PC-9 (cell line): Measurements from ENCODE around the gene TENT4A. TPM values are rescaled to one million over a fixed set of nuclear protein-coding genes. Genes with fewer than 3 reads are reported as not detected.

Experiments used
- BruUV-seq: library from RNA; stranded (reverse); fragments of 400-500 nt; replicated peaks from 2 replicates; lab custom pipeline; 2021; lab: Mats Ljungman, UMichigan
- CTCF ChIA-PET: fragments of 300-600 bp; sonication (Branson Sonifier 250); formaldehyde crosslinking; loops from one replicate; lab custom pipeline; 2022; ENCODE audit warnings: antibody characterized with exemption; lab: Charles Lee
- POLR2A ChIA-PET: fragments of 300-600 bp; sonication (Branson Sonifier 250); formaldehyde crosslinking; loops from one replicate; lab custom pipeline; 2022; ENCODE audit warnings: antibody characterized with exemption; ENCODE audit not compliant: unreplicated experiment; lab: Charles Lee
- DNase-seq, 2 experiments: peaks; one replicate each; pipeline versions ENCODE4 v3.0.0 to v3.0.0-alpha.2; 2015 to 2022; ENCODE audit warnings: mixed read lengths in 1 of 2
- H2AFZ ChIP-seq: fragments of 200-600 bp; sonication (generic); 2 replicates; pipeline ENCODE4 v1.8.1; 2017; ENCODE audit warnings: antibody characterized with exemption
- H3F3A ChIP-seq: fragments of 200-600 bp; sonication (generic); 2 replicates; pipeline ENCODE4 v1.8.1; 2017; ENCODE audit warnings: antibody characterized with exemption, mild to moderate bottlenecking, low read depth; ENCODE audit not compliant: insufficient read depth
- H3K27ac ChIP-seq: fragments of 200-600 bp; sonication (generic); 2 replicates; pipeline ENCODE4 v1.6.1; 2016; ENCODE audit warnings: mixed run types
- H3K27me3 ChIP-seq: fragments of 200-600 bp; sonication (generic); 2 replicates; pipeline ENCODE4 v1.6.1; 2016; ENCODE audit warnings: low read depth, mixed run types; ENCODE audit not compliant: insufficient read depth
- H3K36me3 ChIP-seq: fragments of 200-600 bp; sonication (generic); 2 replicates; pipeline ENCODE4 v1.6.1; 2016; ENCODE audit warnings: low read depth, mixed run types
- H3K4me1 ChIP-seq: fragments of 200-600 bp; sonication (generic); replicated peaks from 2 replicates; pipeline ENCODE4 v1.6.1; 2016; ENCODE audit warnings: mixed run types; ENCODE audit not compliant: insufficient read depth
- H3K4me2 ChIP-seq: fragments of 200-600 bp; sonication (generic); 2 replicates; pipeline ENCODE4 v1.6.1; 2017; ENCODE audit warnings: mixed run types
- H3K4me3 ChIP-seq: fragments of 200-600 bp; sonication (generic); 2 replicates; pipeline ENCODE4 v1.6.1; 2016; ENCODE audit warnings: mixed run types
- H3K79me2 ChIP-seq: fragments of 200-600 bp; sonication (generic); 2 replicates; pipeline ENCODE4 v1.6.1; 2017; ENCODE audit warnings: low read depth, mixed run types
- H3K9me2 ChIP-seq: fragments of 200-600 bp; sonication (generic); 2 replicates; pipeline ENCODE4 v1.8.1; 2017; ENCODE audit warnings: mild to moderate bottlenecking; ENCODE audit not compliant: insufficient read depth
- H3K9me3 ChIP-seq: fragments of 200-600 bp; sonication (generic); 2 replicates; pipeline ENCODE4 v1.8.1; 2016; ENCODE audit warnings: low read depth; ENCODE audit not compliant: insufficient read depth
- H4K20me1 ChIP-seq: fragments of 200-600 bp; sonication (generic); 2 replicates; pipeline ENCODE4 v1.8.1; 2017; ENCODE audit not compliant: insufficient read depth
- EZH2 ChIP-seq: fragments of 200-600 bp; sonication (generic); IDR thresholded peaks from 2 replicates; pipeline ENCODE4 v1.8.0; 2017; ENCODE audit warnings: antibody characterized with exemption, low read depth
- intact Hi-C: fragments of 100-400 bp; cut with micrococcal nuclease; formaldehyde crosslinking; loops from one replicate; pipeline ENCODE4 v1.10.0; 2022; ENCODE audit not compliant: unreplicated experiment
- total RNA-seq: library from RNA; stranded (reverse); gene quantifications from 2 replicates; pipeline ENCODE4 v1.2.3, GENCODE V29; 2021
- TF ChIP-seq, protein P1 (sequence below): fragments of 200-600 bp; sonication (generic); conservative IDR thresholded peaks from 2 replicates; pipeline ENCODE4 v1.6.1; 2017; ENCODE audit warnings: mixed run types, antibody characterized with exemption, mild to moderate bottlenecking, moderate library complexity

The TENT4A gene
- total RNA-seq, 1 experiment from 2014 or later, result 84.8 TPM

DNA sequence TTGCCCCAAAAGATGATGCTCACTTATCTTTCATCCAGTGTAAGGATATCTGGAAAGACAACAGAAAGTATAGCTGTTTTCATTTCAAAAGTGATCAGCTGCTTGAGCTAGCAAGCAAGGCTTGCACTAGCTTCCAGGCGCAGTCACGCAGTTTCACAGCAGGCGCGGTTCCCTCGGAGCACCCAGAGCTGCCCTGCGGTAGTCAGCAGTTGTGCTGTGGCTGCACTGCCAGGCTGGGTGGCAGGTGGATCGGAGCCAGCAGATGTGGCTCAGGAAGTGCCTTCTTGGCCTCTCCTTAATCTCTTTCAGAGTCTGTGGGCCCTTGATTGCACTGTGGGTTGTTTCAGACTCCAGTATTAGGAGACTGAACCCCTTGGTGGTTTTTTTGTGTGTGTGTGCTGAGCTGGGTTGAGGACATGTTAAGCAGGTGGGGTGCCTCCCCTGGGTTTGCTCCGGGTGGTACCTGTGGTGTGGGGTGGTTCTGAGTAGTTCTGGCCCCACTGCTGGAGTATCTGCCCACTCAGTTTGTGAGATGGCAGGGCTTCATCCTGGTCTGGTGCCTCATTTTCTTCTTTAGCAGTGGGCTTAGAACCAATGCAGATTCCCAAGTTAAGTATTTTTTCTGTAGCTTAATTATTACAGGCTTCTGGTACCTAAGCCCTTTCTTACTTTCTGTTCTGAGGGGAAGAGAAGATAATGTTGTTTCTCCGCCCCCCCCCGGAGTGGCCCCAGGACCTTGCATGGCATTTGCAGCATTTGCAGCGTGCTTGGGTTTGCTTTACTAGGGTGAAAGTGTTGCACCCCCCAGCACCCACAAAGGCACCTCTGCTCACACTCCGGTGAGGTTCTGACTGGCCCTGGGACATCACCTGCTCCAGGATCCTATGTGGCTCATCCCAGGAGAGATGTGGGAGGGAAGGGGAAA, 16.4 kb downstream of the TENT4A start:
- Histone ChIP-seq H3K4me3 (no peak overlapping the region), H3K9me2 (no peaks in the 10 kb centered on the region), H4K20me1 (peaks cover 92% of the 10 kb centered on the region), H3K27me3 (no peaks in the 10 kb centered on the region), H3K9me3 (no peaks in the 10 kb centered on the region), H3K4me1 (no peaks in the 10 kb centered on the region), H3K27ac (no peak overlapping the region), H3K36me3 (no peaks in the 10 kb centered on the region), H3K79me2 (peaks cover 100% of the 10 kb centered on the region), H3F3A (no peaks in the 10 kb centered on the region), H3K4me2 (no peak overlapping the region), H2AFZ (no peak overlapping the region)
- TF ChIP-seq EZH2, result no peak
- TF ChIP-seq, protein P1, sequence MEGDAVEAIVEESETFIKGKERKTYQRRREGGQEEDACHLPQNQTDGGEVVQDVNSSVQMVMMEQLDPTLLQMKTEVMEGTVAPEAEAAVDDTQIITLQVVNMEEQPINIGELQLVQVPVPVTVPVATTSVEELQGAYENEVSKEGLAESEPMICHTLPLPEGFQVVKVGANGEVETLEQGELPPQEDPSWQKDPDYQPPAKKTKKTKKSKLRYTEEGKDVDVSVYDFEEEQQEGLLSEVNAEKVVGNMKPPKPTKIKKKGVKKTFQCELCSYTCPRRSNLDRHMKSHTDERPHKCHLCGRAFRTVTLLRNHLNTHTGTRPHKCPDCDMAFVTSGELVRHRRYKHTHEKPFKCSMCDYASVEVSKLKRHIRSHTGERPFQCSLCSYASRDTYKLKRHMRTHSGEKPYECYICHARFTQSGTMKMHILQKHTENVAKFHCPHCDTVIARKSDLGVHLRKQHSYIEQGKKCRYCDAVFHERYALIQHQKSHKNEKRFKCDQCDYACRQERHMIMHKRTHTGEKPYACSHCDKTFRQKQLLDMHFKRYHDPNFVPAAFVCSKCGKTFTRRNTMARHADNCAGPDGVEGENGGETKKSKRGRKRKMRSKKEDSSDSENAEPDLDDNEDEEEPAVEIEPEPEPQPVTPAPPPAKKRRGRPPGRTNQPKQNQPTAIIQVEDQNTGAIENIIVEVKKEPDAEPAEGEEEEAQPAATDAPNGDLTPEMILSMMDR, result no peak
- intact Hi-C loops, result no loop called here
- ChIA-PET POLR2A (no interaction called here), CTCF (no interaction called here)
- no peak for DNase-seq
- BruUV-seq, result no TSS peak

DNA sequence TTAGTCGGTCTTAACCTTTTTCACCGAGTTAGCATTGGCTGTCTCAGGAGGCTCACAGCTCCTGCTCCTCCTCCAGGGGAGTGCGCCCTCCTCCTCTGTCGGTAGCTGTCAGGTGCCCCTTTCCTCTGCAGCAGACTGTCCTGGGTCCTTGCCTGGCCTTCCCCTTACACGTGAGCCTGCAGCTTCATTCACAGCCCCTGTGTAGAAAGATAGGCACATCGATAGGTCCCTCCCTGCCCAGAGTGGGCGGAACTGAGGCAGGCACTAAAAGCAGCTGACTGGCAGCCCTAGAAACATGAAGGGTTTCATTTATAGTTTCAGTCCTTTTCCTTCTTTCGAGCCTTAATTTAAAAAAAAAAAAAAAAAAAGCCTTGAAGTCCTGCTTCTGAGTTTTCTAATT, 17.2 kb downstream of the TENT4A start:
- DNase-seq, result no peak
- Histone ChIP-seq H3K79me2 (peaks cover 100% of the 10 kb centered on the region), H3K9me3 (no peaks in the 10 kb centered on the region), H3F3A (no peaks in the 10 kb centered on the region), H3K4me3 (no peak overlapping the region), H3K27me3 (no peaks in the 10 kb centered on the region), H3K4me1 (no peaks in the 10 kb centered on the region), H3K9me2 (no peaks in the 10 kb centered on the region), H3K4me2 (no peak overlapping the region), H3K36me3 (no peaks in the 10 kb centered on the region), H2AFZ (no peak overlapping the region), H3K27ac (no peak overlapping the region), H4K20me1 (peaks cover 92% of the 10 kb centered on the region)
- ChIA-PET POLR2A (no interaction called here), CTCF (no interaction called here)
- TF ChIP-seq, protein P1, result no peak
- no peak for TF ChIP-seq EZH2
- intact Hi-C loops, result no loop called here
- BruUV-seq, result no TSS peak

DNA sequence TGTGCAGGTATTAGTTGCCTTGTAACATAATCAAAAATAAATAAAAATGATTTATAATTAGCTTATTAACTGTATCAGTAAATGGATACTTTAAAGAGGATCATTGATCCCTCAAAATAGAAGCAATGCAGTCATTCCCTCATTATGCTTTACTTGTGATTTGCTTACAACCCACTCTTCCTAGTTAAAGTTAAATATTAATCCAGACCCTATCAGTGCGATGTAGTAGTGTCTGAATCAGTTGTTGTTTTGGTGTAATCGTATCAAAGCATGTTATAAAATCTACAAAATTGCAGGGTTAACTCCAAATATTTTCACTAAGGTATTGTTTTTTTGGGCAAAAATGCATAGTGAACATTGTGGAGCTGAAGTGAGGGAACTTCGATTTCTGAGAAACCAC, 17.6 kb downstream of the TENT4A start:
- H3K4me2 ChIP-seq, result no peak overlapping the region
- no peak overlapping the region for H3K27ac ChIP-seq
- no peaks in the 10 kb centered on the region for H3K9me2 ChIP-seq
- H3K36me3 ChIP-seq, result no peaks in the 10 kb centered on the region
- no peaks in the 10 kb centered on the region for H3K9me3 ChIP-seq
- H3K79me2 ChIP-seq, result peaks cover 99% of the 10 kb centered on the region
- no peaks in the 10 kb centered on the region for H3F3A ChIP-seq
- peaks cover 92% of the 10 kb centered on the region for H4K20me1 ChIP-seq
- H3K27me3 ChIP-seq, result no peaks in the 10 kb centered on the region
- DNase-seq, result no peak
- ChIA-PET CTCF (no interaction called here), POLR2A (no interaction called here)
- intact Hi-C loops, result no loop called here
- no peaks in the 10 kb centered on the region for H3K4me1 ChIP-seq
- H2AFZ ChIP-seq, result no peak overlapping the region
- no peak overlapping the region for H3K4me3 ChIP-seq
- no TSS peak for BruUV-seq
- TF ChIP-seq EZH2, result no peak
- TF ChIP-seq, protein P1, result no peak
